Astrocyte (in vitro differentiated cells and primary cell): ENCODE results near the gene KRT78. TPM values are rescaled to one million over a fixed set of nuclear protein-coding genes. Genes with fewer than 3 reads are reported as not detected.

ENCODE experiments used
- DNase-seq: peaks from one replicate; pipeline ENCODE4 v3.0.0-alpha.2; 2010; ENCODE audit warnings: low read depth
- FAIRE-seq: peaks from 2 replicates; lab custom pipeline; 2011; peaks lifted over from hg19 to GRCh38; lab: Jason Lieb, UNC
- H2AFZ ChIP-seq: 2 replicates; pipeline ENCODE4 v1.6.0; 2012; ENCODE audit warnings: low read depth, low read length, inconsistent platforms
- H3K27ac ChIP-seq: 2 replicates; pipeline ENCODE4 v1.5.1; 2011; ENCODE audit warnings: low read depth, low read length, inconsistent platforms
- H3K27me3 ChIP-seq: 2 replicates; pipeline ENCODE4 v1.6.0; 2011; ENCODE audit warnings: low read length, inconsistent platforms; ENCODE audit not compliant: insufficient read depth
- H3K36me3 ChIP-seq: 2 replicates; pipeline ENCODE4 v1.5.1; 2011; ENCODE audit warnings: low read length, inconsistent platforms; ENCODE audit not compliant: insufficient read depth
- H3K4me1 ChIP-seq: 2 replicates; pipeline ENCODE4 v1.5.1; 2011; ENCODE audit warnings: low read length, inconsistent platforms; ENCODE audit not compliant: insufficient read depth
- H3K4me2 ChIP-seq: 2 replicates; pipeline ENCODE4 v1.6.0; 2012; ENCODE audit warnings: low read length, inconsistent platforms
- H3K4me3 ChIP-seq: 2 replicates; pipeline ENCODE4 v1.5.1; 2011; ENCODE audit warnings: low read depth, mild to moderate bottlenecking, low read length, inconsistent platforms; ENCODE audit not compliant: insufficient read depth
- H3K79me2 ChIP-seq: 2 replicates; pipeline ENCODE4 v1.6.0; 2012; ENCODE audit warnings: mild to moderate bottlenecking, low read length, inconsistent platforms; ENCODE audit not compliant: insufficient read depth
- H3K9ac ChIP-seq: 2 replicates; pipeline ENCODE4 v1.6.0; 2012; ENCODE audit warnings: mild to moderate bottlenecking, low read length, inconsistent platforms
- H3K9me3 ChIP-seq: 2 replicates; pipeline ENCODE4 v1.5.1; 2012; ENCODE audit warnings: low read depth, mild to moderate bottlenecking, low read length, inconsistent platforms; ENCODE audit not compliant: insufficient read depth
- H4K20me1 ChIP-seq: 2 replicates; pipeline ENCODE4 v1.6.0; 2012; ENCODE audit warnings: low read length, inconsistent platforms; ENCODE audit not compliant: insufficient read depth
- H3K27ac Mint-ChIP-seq: one replicate; pipeline ENCODE4 v1.8.0; 2021; ENCODE audit warnings: mild to moderate bottlenecking, mixed read lengths; ENCODE audit not compliant: unreplicated experiment
- H3K27me3 Mint-ChIP-seq: one replicate; pipeline ENCODE4 v1.8.0; 2021; ENCODE audit warnings: low read depth, mixed read lengths; ENCODE audit not compliant: unreplicated experiment
- H3K36me3 Mint-ChIP-seq: one replicate; pipeline ENCODE4 v1.8.0; 2021; ENCODE audit warnings: low read depth, mixed read lengths; ENCODE audit not compliant: unreplicated experiment
- H3K4me1 Mint-ChIP-seq: one replicate; pipeline ENCODE4 v1.8.0; 2021; ENCODE audit warnings: low read depth, mixed read lengths; ENCODE audit not compliant: unreplicated experiment
- H3K4me3 Mint-ChIP-seq: one replicate; pipeline ENCODE4 v1.8.0; 2021; ENCODE audit warnings: mild to moderate bottlenecking, moderate library complexity, mixed read lengths; ENCODE audit not compliant: unreplicated experiment
- H3K9me3 Mint-ChIP-seq: one replicate; pipeline ENCODE4 v1.8.0; 2021; ENCODE audit warnings: mild to moderate bottlenecking, mixed read lengths; ENCODE audit not compliant: unreplicated experiment
- CTCF ChIP-seq: IDR thresholded peaks from 2 replicates; pipeline ENCODE4 v1.5.1; 2011; ENCODE audit warnings: low read depth, mild to moderate bottlenecking, inconsistent platforms, low read length, moderate library complexity; ENCODE audit not compliant: insufficient read depth
- EZH2 ChIP-seq: IDR thresholded peaks from 2 replicates; pipeline ENCODE4 v1.6.1; 2012; ENCODE audit warnings: mild to moderate bottlenecking, low read length, inconsistent platforms; ENCODE audit not compliant: insufficient read depth
- total RNA-seq: library from RNA; stranded (reverse); gene quantifications from 2 replicates; pipeline ENCODE4 v1.2.1, GENCODE V29; 2021

The KRT78 gene
- total RNA-seq, 1 donor from 2014 or later, result not detected

- H4K20me1 ChIP-seq, result no peaks in the 10 kb centered on the region
- no peaks in the 10 kb centered on the region for H3K36me3 ChIP-seq
- Mint-ChIP-seq H3K27ac (peak overlapping the region; percentile 96), H3K9me3 (peaks cover 2% of the 10 kb centered on the region), H3K27me3 (peaks cover 15% of the 10 kb centered on the region), H3K36me3 (no peaks in the 10 kb centered on the region), H3K4me1 (peaks cover 27% of the 10 kb centered on the region), H3K4me3 (peak overlapping the region; percentile 36)
- no peak overlapping the region for H3K4me3 ChIP-seq
- H3K9ac ChIP-seq, result peak overlapping the region; percentile 75
- DNase-seq (no peak), FAIRE-seq (no peak)
- peak overlapping the region; percentile 88 for H3K27ac ChIP-seq
- peak overlapping the region; percentile 65 for H3K4me2 ChIP-seq
- no peaks in the 10 kb centered on the region for H3K27me3 ChIP-seq
- peak overlapping the region; percentile 44 for H2AFZ ChIP-seq
- peaks cover 39% of the 10 kb centered on the region for H3K4me1 ChIP-seq
- no peaks in the 10 kb centered on the region for H3K9me3 ChIP-seq
- H3K79me2 ChIP-seq, result no peaks in the 10 kb centered on the region
- TF ChIP-seq CTCF (no peak), EZH2 (no peak)
Measured at GRCh38 chr12:52835271-52836041, 13.3 kb downstream of the KRT78 start.

- Histone ChIP-seq H3K9ac (peak overlapping the region; percentile 75), H4K20me1 (no peaks in the 10 kb centered on the region), H3K27ac (no peak overlapping the region), H3K27me3 (no peaks in the 10 kb centered on the region), H3K36me3 (no peaks in the 10 kb centered on the region), H3K9me3 (no peaks in the 10 kb centered on the region), H3K4me1 (peaks cover 39% of the 10 kb centered on the region), H3K4me3 (no peak overlapping the region), H3K79me2 (no peaks in the 10 kb centered on the region), H2AFZ (no peak overlapping the region), H3K4me2 (no peak overlapping the region)
- H3K4me1 Mint-ChIP-seq, result peaks cover 27% of the 10 kb centered on the region
- H3K36me3 Mint-ChIP-seq, result no peaks in the 10 kb centered on the region
- no peak for TF ChIP-seq EZH2
- TF ChIP-seq CTCF, result no peak
- H3K27me3 Mint-ChIP-seq, result peaks cover 17% of the 10 kb centered on the region
- no peak overlapping the region for H3K4me3 Mint-ChIP-seq
- H3K9me3 Mint-ChIP-seq, result peaks cover 2% of the 10 kb centered on the region
- no peak overlapping the region for H3K27ac Mint-ChIP-seq
- no peak for FAIRE-seq
- DNase-seq, result no peak
Measured at GRCh38 chr12:52834727-52835001, 14.1 kb downstream of the KRT78 start.

- Histone ChIP-seq H3K27ac (peak within 1 kb of the TSS; percentile 88), H3K79me2 (no peaks in the 10 kb centered on the region), H2AFZ (no peak within 1 kb of the TSS), H3K36me3 (no peaks in the 10 kb centered on the region), H3K27me3 (no peaks in the 10 kb centered on the region), H3K4me3 (no peak within 1 kb of the TSS), H3K9ac (peak within 1 kb of the TSS; percentile 75), H4K20me1 (no peaks in the 10 kb centered on the region), H3K4me1 (peaks cover 39% of the 10 kb centered on the region), H3K4me2 (no peak within 1 kb of the TSS), H3K9me3 (no peaks in the 10 kb centered on the region)
- Mint-ChIP-seq H3K9me3 (peaks cover 2% of the 10 kb centered on the region), H3K27me3 (peaks cover 17% of the 10 kb centered on the region), H3K4me1 (peaks cover 28% of the 10 kb centered on the region), H3K27ac (no peak within 1 kb of the TSS), H3K4me3 (no peak within 1 kb of the TSS), H3K36me3 (no peaks in the 10 kb centered on the region)
- FAIRE-seq (no peak), DNase-seq (no peak)
- TF ChIP-seq CTCF, result no peak
- TF ChIP-seq EZH2, result no peak
Measured at GRCh38 chr12:52833922-52834726, 14.7 kb downstream of the KRT78 start, which contains the start of gene KRT79. KRT79 (minus strand) TSS chr12:52834311; CDS start chr12:52834260, 51 bp downstream.
